Pulmonary artery endothelial cell (primary cell): ENCODE measurements around the gene GCK. TPM values are rescaled to one million over a fixed set of nuclear protein-coding genes. Genes with fewer than 3 reads are reported as not detected.
"Not testable (repeated sequence)": the region's sequence is repeated elsewhere in the genome, so short reads cannot be mapped to it uniquely, and the experiment has no call there.

Experiments
- DNase-seq: peaks from one replicate; pipeline ENCODE4 v3.0.0-alpha.2; 2011; ENCODE audit warnings: low read depth, low spot score
- total RNA-seq: library from RNA; depleted of rRNA; stranded (reverse); fragments of >200 nt; gene quantifications from 2 replicates; pipeline ENCODE4 v1.2.3, GENCODE V29; 2014

Gene GCK
- total RNA-seq, 1 donor from 2014 or later, result 0.26 TPM

GRCh38 chr7:44182827-44183226 lies 6.4 kb downstream of the GCK start:
- DNase-seq, result no peak

- no peak for DNase-seq
Measured at GRCh38 chr7:44180631-44181030, 8.6 kb downstream of the GCK start.

DNA sequence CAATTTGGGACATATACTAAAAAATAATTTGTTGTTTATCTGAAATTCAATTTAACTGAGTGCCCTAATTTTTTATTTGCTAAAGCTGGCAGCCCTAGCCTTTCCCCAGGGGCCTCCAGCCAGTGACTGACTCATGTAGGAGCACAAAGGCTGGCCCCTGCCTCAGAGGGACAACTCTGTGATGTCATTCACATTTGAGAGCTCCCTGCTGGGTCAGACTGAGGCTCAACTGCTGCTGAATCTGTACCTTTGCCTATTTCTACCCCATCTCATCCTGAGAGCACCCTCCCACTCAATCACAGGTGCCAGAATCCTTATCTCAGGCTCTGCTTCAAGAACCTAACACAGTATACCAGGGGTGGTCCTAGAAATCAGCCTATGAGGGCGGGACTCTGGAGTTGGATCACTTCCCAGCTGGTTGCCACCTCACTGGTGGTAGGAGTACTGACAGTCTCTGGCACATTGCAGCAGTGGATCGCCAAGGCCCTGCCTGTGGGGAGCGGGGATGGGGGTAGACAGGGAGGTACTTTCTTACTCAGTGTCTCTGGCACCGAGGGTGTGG lies 11.6 kb downstream of the GCK start:
- no peak for DNase-seq

DNA sequence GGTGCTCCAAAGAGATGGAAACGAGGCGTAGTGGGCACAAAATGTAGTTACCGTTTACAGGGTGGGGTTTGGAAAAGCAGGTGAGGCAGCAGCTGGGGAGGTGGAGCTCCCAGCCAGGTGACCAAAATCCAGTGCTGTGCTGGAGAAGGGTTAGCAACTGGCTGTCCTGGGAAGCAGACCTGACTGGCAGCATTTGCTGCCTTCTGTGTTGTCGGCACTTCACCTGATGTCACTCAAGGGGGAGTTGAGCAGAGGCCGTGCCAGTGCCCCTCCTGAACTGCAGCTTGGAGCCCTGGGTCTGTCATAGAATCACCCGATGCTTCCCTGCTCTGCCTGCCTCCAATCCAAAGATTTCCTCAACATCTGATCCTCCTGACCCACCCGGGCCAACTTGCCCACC lies 12.8 kb downstream of the GCK start:
- DNase-seq, result no peak

DNA sequence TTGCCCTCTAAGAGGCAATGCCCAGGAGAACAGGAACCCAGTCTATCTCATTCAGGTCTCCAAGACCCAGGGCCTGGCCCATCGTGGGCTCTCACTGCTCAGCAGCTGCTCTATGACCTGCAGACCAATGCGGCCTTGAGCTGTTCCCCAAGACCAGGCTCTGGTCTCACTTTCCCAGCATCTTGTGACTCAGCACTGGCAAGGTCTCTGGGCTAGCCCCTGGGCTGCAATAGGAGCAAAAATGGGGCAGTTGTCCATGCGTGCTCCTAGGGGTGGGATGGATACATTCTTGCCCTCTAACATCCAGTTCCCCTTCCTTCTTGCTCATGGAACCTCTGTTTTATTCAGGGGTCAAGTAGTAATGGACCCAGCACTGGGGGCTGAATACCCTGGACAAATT lies 13.5 kb downstream of the GCK start:
- DNase-seq, result no peak

- not testable (repeated sequence) for DNase-seq
Measured at GRCh38 chr7:44174694-44174948, 14.6 kb downstream of the GCK start.

- no peak for DNase-seq
Measured at GRCh38 chr7:44173911-44174693, 15.1 kb downstream of the GCK start.

GRCh38 chr7:44172803-44173424 lies 16.3 kb downstream of the GCK start:
- no peak for DNase-seq

DNA sequence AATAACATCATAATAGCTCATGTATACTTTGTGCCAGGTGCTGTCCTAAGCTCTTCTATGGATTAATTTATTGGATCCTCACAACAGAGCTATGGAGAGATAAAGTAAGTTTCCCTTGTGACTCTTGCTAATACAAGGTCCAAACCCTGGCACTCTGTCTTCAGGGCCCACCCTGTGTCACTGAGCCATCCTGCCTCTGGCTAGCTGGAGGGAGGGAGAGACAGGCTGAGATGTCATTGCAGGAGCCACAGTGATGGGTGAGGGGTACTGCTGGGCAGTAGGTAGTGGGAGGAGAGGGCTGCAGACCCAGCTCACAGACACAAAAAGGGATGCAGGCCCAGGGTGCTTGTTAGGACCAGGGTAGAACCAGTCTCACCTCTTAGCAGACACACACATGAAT lies 16.9 kb downstream of the GCK start:
- no peak for DNase-seq

DNA sequence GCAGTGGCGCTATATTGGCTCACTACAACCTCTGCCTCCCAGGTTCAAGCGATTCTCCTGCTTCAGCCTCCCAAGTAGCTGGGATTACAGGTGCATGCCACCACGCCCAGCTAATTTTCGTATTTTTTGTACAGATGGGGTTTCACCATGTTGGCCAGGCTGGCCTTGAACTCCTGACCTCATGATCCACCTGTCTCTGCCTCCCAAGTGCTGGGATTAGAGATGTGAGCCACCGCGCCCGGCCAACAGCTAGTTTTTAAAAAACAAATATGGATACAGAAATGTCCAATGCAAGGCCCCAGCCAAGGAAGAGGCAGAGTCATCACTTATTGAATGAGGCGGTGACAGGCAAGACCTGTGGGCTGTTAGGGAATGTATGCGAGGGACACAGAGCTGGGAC lies 17.3 kb downstream of the GCK start:
- DNase-seq, result not testable (repeated sequence)

DNA sequence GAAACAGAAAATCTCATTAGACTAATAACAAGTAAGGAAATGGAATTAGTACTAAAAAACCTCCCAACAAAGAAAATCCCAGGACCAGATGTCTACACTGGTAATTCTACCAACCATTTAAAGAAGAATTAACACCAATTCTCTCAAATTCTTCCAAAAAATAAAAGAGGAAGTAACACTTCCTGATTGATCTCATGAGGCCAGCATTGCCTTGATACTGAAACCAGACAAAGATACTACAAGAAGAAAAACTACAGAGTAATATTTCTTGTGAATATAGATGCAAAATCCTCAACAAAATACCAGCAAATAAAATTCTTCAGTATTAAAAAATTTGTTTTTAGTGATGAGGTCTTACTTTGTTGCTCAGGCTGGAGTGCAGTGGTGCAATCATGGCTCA lies 21.3 kb downstream of the GCK start:
- no peak for DNase-seq

DNA sequence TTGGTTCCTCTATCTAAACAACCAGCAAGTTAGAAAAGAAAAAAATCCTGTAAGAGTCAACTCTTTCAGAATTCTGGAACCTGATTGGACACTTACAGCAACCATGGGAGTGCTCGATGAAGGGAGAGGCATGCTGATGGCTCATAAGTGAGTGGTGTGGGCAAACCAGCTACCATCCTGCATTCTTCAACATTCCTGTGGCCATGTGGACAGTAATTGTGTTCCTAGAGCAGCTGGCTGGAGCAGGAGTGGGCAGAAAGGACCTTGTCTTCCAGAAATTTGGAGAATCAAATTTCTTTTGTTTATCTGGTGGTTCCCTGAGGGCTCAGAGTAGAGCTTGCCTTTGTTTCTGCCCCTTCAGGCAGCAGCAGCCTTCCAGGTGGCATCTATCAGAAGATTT lies 25.6 kb downstream of the GCK start:
- DNase-seq, result no peak

GRCh38 chr7:44162785-44163395 lies 26.3 kb downstream of the GCK start:
- DNase-seq, result no peak

- DNase-seq, result no peak
Measured at GRCh38 chr7:44162179-44162578, 27.1 kb downstream of the GCK start.

- no peak for DNase-seq
Measured at GRCh38 chr7:44161371-44161770, 27.9 kb downstream of the GCK start.

GRCh38 chr7:44159824-44160630 lies 29.2 kb downstream of the GCK start:
- no peak for DNase-seq

DNA sequence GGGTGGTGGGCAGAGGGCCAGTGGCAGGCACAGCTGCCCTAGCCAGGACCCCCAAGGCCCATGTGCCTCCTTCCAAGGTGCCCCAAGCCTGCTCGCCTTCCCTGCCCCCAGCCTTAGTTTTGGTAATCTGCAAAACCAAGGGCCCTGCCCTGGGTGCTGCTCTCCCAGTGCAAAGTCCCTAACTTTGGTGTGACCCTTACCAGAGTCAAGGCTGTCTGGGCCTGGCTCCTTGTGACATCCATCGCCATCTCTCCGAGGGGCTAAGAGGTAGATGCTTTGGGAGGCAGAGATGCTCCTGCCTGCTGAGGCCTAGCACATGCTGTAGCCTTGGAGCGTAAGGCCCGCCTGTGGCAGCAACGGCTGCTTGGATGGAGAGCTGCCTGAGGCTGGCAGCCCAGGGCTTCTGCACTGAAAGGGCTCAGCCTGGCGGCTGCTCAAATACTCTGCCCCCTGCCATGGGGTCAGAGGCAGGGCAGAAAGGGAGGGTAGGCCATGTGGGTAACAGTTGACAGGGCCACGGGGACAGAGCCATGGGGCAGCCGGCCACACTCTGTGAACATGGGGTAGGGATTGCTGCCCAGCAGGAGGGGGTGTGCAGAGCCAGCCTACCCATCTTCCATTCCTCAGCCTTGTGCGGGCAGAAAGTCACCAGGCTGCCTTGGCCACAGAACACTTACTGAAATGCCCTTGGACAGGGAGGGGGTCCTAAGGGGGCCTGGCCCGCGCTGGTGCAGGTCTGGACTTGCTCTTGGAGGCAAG lies 30.2 kb downstream of the GCK start:
- DNase-seq, result no peak

DNA sequence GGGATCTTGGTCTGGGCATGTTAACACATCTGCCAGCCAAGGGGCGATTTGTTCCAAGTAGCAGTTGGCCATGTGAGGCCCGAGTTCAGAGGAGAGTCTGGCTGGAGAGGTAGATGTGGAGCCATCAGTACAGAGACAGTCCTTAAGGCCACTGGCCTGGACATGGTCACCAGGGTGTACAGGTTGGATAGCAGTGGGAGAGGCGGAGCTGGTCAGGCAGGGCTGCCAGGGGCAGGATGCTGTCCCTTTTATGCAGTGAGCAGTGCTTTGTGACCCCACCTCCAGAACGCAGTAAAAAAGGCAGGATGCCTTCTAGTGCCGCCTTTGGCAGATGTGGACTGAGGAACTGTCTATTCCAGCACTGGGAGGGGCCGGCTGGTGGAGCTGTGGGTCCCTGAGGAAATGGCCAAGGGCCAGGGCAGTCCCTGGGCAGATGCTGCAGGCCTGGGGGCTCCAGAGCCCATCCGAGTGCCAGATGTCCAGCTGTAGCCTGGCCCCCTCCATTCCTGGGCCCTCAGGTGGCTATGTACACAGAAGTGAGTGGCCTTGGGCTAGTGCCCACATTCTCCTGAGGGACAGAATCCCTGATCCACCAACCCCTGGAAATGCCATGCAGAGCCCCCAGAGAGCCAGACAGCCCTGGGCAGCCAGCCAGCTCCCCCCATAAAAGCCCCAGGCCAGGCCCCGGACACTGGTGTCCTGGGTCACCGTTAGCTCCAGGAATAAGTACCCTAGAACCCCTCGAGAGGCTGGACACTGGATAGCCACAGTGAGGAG lies 31.0 kb downstream of the GCK start:
- no peak for DNase-seq

DNA sequence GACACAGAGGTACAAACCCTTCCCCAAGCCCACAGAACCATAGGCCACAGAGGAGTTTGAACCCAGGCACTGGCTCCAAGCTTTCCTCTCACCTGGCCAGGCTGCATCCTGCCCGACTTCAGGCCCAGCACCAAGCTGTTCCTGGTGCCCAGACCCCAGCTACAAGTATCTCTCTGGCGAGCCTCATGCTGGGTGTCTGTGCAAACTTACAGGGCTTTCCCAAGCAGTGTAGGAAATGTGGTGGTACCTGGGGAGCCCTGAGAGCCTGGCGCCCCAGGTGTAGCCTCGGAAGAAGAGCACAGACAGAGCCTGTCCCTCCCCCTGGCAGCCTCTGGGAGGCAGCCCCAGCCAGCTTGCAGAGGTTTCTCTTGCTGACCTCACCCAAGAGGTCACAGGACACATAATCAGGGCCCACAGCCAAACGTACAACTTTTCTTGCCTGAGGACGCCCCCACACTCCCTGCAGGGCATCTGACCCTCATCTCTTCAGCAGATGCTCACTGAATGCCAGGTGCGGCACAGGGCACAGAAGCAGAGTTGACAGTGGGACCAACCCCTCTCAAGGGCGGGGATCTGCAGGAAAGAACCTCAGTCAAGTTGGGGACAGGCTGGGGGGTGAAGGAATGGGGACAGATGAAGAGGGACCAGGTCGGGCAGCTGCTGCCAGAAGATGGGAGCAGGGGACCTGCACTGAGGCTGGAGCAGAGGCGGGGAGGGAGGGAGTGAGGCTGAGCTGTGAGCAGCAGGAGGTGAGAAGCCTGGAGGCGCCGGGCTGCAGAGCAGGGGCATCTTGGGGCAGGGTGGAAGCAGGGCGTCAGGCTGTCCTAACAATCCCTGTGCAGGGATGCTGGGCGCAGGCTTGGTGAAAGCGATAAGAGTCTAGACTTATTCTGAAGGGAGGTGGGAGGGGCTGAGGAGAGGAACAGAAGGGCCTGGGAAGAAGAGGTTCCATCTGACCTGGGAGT lies 31.8 kb downstream of the GCK start:
- DNase-seq, result no peak
